Hippocampal formation (tissue), 2 donors: ENCODE results near the gene CDH4.
"Not testable (repeated sequence)": the region's sequence is repeated elsewhere in the genome, so short reads cannot be mapped to it uniquely, and the experiment has no call there.

Experiments used
- DNase-seq, 2 donors: peaks; one replicate each; lab custom pipeline; 2025; lab: John Stamatoyannopoulos, UW

CDH4 gene

GRCh38 chr20:61976263-61976643 lies 724.2 kb downstream of the CDH4 start:
- DNase-seq, result no peak

GRCh38 chr20:61976644-61977418 lies 724.8 kb downstream of the CDH4 start:
- DNase-seq, result no peak

- no peak for DNase-seq
These were observed 725.3 kb downstream of the CDH4 start for GRCh38 chr20:61977419-61977786.

GRCh38 chr20:61978491-61978890 lies 726.4 kb downstream of the CDH4 start:
- no peak for DNase-seq

GRCh38 chr20:61979090-61979489 lies 727.0 kb downstream of the CDH4 start:
- DNase-seq, result no peak

GRCh38 chr20:61979701-61980635 lies 727.9 kb downstream of the CDH4 start:
- DNase-seq, result no peak

GRCh38 chr20:61980647-61981583 lies 728.9 kb downstream of the CDH4 start:
- DNase-seq, result no peak

- not testable (repeated sequence) for DNase-seq
These were observed 729.6 kb downstream of the CDH4 start for GRCh38 chr20:61981691-61982090.

GRCh38 chr20:61982191-61982950 lies 730.3 kb downstream of the CDH4 start:
- DNase-seq, result no peak

- no peak for DNase-seq
These were observed 730.9 kb downstream of the CDH4 start for GRCh38 chr20:61982951-61983315.

- no peak for DNase-seq
These were observed 731.9 kb downstream of the CDH4 start for GRCh38 chr20:61983965-61984364.

GRCh38 chr20:61984431-61984830 lies 732.4 kb downstream of the CDH4 start:
- not testable (repeated sequence) for DNase-seq

- DNase-seq, result no peak
These were observed 733.0 kb downstream of the CDH4 start for GRCh38 chr20:61985096-61985495.

- DNase-seq, result no peak
These were observed 734.8 kb downstream of the CDH4 start for GRCh38 chr20:61986762-61987321.

GRCh38 chr20:61988665-61989064 lies 736.6 kb downstream of the CDH4 start:
- DNase-seq, result no peak

- no peak for DNase-seq
These were observed 737.7 kb downstream of the CDH4 start for GRCh38 chr20:61989741-61990140.
